ENCODE data around the gene TUBA4B. TPM values are rescaled to one million over a fixed set of nuclear protein-coding genes. Genes with fewer than 3 reads are reported as not detected.
A peak's percentile ranks its signal among the peaks of the same experiment; 100 is the strongest.

Gene TUBA4B
- total and polyA plus RNA-seq, 2 of the 4 experiments (the other 2 are of a cell fraction): not detected

DNA sequence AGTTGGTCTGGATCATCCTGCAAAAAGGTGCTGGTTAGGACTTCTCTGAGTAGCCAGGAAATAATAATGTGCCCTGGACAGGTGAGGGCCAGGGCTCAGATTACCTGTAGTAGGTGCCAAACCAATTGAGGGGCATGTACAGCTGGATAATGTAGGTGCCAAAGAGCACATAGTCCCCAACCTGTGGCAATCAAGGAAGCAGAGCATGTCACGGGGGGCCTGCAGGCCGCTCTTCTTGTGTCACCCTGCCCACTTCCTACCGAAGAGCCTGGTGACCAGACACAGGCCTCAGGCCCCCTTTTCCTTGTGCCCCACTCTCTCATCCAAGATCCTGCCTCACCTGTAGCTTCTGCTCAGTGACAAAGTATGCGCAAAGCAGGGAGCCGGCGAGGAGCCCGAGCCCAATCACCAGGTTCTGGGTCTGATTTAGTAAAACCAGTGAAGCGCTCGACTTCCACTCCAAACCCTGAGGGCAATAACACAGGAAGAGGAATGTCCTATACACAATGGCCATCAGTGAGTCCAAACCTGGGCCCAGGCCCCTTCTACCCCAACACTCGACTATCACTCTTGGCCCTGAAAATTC, 39.5 kb upstream of the TUBA4B start:
- H2BK120ac ChIP-seq (ENCODE audit: low read depth, low read length): no peak overlapping the region
- H3K14ac ChIP-seq (replicated peaks; ENCODE audit: low read depth, low read length): no peak overlapping the region
- TF ChIP-seq CTCF (conservative IDR thresholded peaks at IDR 0.05; ENCODE audit: low read depth, low read length) (no peak), MAZ (IDR thresholded peaks at IDR 0.05; ENCODE audit: borderline replicate concordance, low read depth, low read length) (no peak), NFE2L2 (IDR thresholded peaks at IDR 0.05; ENCODE audit: low read depth, low read length) (no peak), MXI1 (IDR thresholded peaks at IDR 0.05; ENCODE audit: borderline replicate concordance, low read depth, low read length) (no peak), MAFK (IDR thresholded peaks at IDR 0.05; ENCODE audit: low read depth, low read length) (no peak), CEBPB (IDR thresholded peaks at IDR 0.05; ENCODE audit: low read depth, low read length) (no peak), RFX5 (IDR thresholded peaks at IDR 0.05; ENCODE audit: low read depth, low read length) (no peak), BHLHE40 (IDR thresholded peaks at IDR 0.05; ENCODE audit: low read depth, low read length) (no peak), POLR2A (IDR thresholded peaks at IDR 0.05; ENCODE audit: low read depth, low read length) (no peak), RAD21 (IDR thresholded peaks at IDR 0.05; ENCODE audit: low read length) (no peak), RCOR1 (IDR thresholded peaks at IDR 0.05; ENCODE audit: insufficient replicate concordance, low read length) (no peak), SMC3 (IDR thresholded peaks at IDR 0.05; ENCODE audit: low read depth, low read length) (no peak)
- WGBS, 2 experiments (ENCODE audit: extremely low coverage in 2 of 2, insufficient read length in 1 of 2): 89% methylated on average over 1 of the region's 10 CpGs; no CpG with 5 or more reads in 1 of the 2 experiments
- peak overlapping the region; percentile 12 for H2AK9ac ChIP-seq (replicated peaks; ENCODE audit: low read depth, low read length, poor library complexity)
- intact Hi-C loops (cut with micrococcal nuclease) (no loop called here), in situ Hi-C loops (cut with MboI; ENCODE audit: low sequenced_read_pairs) (no loop called here), dilution Hi-C loops (cut with HindIII; ENCODE audit: low sequenced_read_pairs, unreplicated experiment) (no loop called here)
- no peak overlapping the region for H2AFZ ChIP-seq (replicated peaks; ENCODE audit: low read length, poor library complexity)
- H4K5ac ChIP-seq (ENCODE audit: low read depth, low read length): no peak overlapping the region
- H3K36me3 ChIP-seq (ENCODE audit: control insufficient read depth, insufficient read depth, low read length): peaks cover 57% of the 10 kb centered on the region
- CTCF ChIA-PET: no interaction called here
- no peak overlapping the region for H4K91ac ChIP-seq (ENCODE audit: insufficient read depth, low read depth, low read length)
- H3K4me1 ChIP-seq (ENCODE audit: control insufficient read depth, insufficient read depth, low read length): no peaks in the 10 kb centered on the region
- H3K4ac ChIP-seq (ENCODE audit: low read depth, low read length): no peak overlapping the region
- no peak overlapping the region for H2BK20ac ChIP-seq (ENCODE audit: low read depth, low read length)
- peaks cover 11% of the 10 kb centered on the region for H4K20me1 ChIP-seq (ENCODE audit: insufficient read depth, low read length)
- no peaks in the 10 kb centered on the region for H3K9me3 ChIP-seq (ENCODE audit: control insufficient read depth, insufficient read depth, low read length)
- no peak overlapping the region for H3K27ac ChIP-seq (ENCODE audit: insufficient read depth, low read length)
- H4K8ac ChIP-seq (ENCODE audit: low read depth in 2 of 2, low read length in 2 of 2): no peak overlapping the region
- no TSS peak for BruUV-seq (replicated peaks)
- no peak overlapping the region for H3K56ac ChIP-seq (ENCODE audit: extremely low read depth, insufficient read depth, low read length)
- H3K4me2 ChIP-seq (ENCODE audit: low read depth, low read length): no peak overlapping the region
- no peak overlapping the region for H2BK15ac ChIP-seq (ENCODE audit: low read depth, low read length)
- no peaks in the 10 kb centered on the region for H3K27me3 ChIP-seq (ENCODE audit: control insufficient read depth, insufficient read depth, low read length)
- H3K9ac ChIP-seq (ENCODE audit: low read depth, low read length): no peak overlapping the region
- no peak overlapping the region for H3K23ac ChIP-seq (ENCODE audit: low read depth, low read length)
- POLR2A ChIA-PET (ENCODE audit: unreplicated experiment): no interaction called here
- no peak for ATAC-seq (ENCODE audit: low read depth)
- DNase-seq: no peak
- no peak overlapping the region for H3K18ac ChIP-seq (ENCODE audit: low read depth, low read length)
- H3K9me1 ChIP-seq (ENCODE audit: insufficient read depth, low read length): peaks cover 6% of the 10 kb centered on the region
- no peak overlapping the region for H3K4me3 ChIP-seq (ENCODE audit: insufficient read depth, low read depth, low read length)
- H2AK5ac ChIP-seq (ENCODE audit: low read depth, low read length): no peak overlapping the region
- H2BK5ac ChIP-seq (ENCODE audit: low read depth, low read length, poor library complexity, severe bottlenecking): no peak overlapping the region
- H3K79me1 ChIP-seq (ENCODE audit: low read depth in 1 of 2, low read length in 2 of 2): peaks cover 8 to 26% of the 10 kb centered on the region in 2 experiments; a peak in 3 of 4 replicates
